Mucosa of gallbladder (tissue), 1 donor: ENCODE results near the gene BICDL1. TPM values are rescaled to one million over a fixed set of nuclear protein-coding genes. Genes with fewer than 3 reads are reported as not detected.
A peak's percentile ranks its signal among the peaks of the same experiment; 100 is the strongest.

Experiments
- DNase-seq: peaks from one replicate; pipeline ENCODE4 v3.0.0-alpha.2; 2020; ENCODE audit warnings: low spot score
- total RNA-seq: library from RNA; stranded (reverse); gene quantifications from one replicate; pipeline ENCODE4 v1.2.1, GENCODE V29; 2021
- donor health status: DM: no; HTN: no; CAD: no.

The BICDL1 gene
- total RNA-seq, 1 donor from 2014 or later = 26.7 TPM

DNA sequence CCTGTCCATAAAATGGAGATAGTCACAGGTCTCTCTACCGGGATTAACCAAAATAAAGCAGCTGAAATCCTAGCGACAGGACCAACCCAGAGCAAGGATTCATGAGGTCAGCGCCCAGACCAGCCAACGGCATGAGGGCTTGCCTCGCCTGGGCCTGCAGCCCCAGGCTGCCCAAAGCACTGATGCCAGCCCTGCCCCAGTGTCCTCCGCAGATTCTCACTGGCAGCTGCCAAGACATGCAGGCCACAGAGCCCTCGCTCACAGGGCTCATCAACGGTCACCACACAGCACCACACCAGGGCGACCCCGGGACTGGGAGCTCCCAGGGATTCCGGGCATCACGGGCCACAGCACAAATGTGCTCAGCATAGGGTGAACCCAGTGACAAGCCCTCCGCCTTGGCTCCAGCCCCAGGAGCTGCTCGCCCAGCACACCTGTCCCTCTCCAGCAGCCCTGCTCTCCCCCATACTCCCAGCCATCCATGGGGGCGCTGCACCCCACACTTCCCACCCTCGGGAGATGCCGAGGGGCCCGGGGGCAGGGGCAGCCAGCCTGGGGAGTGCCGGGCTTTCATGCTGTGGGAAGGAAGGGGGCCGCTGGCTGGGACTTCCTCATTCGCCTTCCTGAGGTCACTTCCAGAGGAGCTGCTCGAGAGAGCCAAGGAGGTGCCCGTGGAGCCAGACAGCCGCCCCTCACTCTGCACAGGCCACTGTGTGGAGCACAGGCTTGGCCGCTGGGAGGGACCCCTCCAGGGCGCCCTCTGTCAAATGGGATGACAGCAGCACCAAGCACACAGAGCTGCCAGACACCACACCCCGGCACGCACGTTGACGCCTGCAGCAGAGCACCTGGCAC, 113.4 kb downstream of the BICDL1 start:
- DNase-seq = no peak

DNA sequence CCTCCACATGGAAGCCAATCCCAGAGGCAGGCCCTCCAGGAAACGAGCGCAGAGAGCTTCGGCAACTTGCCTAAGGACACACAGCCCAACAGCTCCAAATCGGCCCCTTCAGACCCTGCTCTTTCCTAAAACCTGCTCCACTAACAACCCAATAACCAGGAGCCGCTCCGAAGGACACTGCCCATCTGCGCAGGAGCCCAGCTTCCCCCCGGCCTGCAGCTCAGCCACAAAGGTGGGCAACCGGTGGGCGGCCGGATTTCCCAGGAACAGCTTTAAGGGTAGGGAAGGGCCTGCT, 114.0 kb downstream of the BICDL1 start:
- no peak for DNase-seq

GRCh38 chr12:120103371-120103770, 114.3 kb downstream of the BICDL1 start:
- DNase-seq = no peak

GRCh38 chr12:120106151-120106550, 117.1 kb downstream of the BICDL1 start:
- no peak for DNase-seq

- DNase-seq = no peak
These were observed 120.7 kb downstream of the BICDL1 start for GRCh38 chr12:120109570-120110267.

- DNase-seq = peak; percentile 72
These were observed 121.8 kb downstream of the BICDL1 start for GRCh38 chr12:120110550-120111501.

- DNase-seq = no peak
These were observed 126.0 kb downstream of the BICDL1 start for GRCh38 chr12:120115066-120115465.

- no peak for DNase-seq
These were observed 126.8 kb downstream of the BICDL1 start for GRCh38 chr12:120115692-120116440.

DNA sequence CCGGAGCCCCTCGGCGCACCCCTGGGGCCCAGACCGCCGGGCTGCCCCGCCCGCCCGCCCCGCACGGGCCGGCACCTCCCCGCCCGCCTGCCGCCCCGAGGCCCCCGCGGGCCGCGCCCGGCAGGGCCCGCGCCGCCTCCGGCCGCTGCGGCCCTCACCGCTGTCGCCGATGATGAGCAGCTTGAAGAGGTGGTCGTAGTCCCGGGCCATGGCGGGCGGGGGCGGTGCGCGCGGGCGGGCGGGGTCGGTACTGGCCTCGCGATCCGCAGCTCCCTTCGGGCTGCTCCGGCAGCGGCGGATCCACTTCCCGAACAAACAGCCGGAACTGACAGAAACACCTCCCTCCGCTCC, 127.4 kb downstream of the BICDL1 start, which contains the start of gene RAB35:
RAB35 (minus strand) TSS at position 313 of the 351 bp plus-strand sequence; CDS start at position 210, 103 bp downstream.
- no peak for DNase-seq

- peak; percentile 95 for DNase-seq
These were observed 128.0 kb downstream of the BICDL1 start for GRCh38 chr12:120116792-120117651.

DNA sequence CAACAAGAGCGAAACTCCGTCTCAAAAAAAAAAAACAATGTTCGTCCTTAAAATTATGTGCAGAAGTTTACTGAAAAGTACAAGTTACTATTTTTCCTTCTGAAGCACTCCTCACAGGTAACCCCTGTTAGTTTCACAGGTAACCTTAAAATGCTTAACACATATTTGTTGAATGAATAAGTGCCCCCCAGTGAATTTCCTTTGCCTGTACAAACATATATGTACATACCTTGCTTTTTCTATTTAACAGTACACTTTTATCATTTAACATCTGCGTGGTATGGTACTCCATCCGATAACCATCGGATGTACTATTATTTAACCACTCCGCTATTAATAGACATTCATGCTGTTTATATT, 128.9 kb downstream of the BICDL1 start:
- no peak for DNase-seq

DNA sequence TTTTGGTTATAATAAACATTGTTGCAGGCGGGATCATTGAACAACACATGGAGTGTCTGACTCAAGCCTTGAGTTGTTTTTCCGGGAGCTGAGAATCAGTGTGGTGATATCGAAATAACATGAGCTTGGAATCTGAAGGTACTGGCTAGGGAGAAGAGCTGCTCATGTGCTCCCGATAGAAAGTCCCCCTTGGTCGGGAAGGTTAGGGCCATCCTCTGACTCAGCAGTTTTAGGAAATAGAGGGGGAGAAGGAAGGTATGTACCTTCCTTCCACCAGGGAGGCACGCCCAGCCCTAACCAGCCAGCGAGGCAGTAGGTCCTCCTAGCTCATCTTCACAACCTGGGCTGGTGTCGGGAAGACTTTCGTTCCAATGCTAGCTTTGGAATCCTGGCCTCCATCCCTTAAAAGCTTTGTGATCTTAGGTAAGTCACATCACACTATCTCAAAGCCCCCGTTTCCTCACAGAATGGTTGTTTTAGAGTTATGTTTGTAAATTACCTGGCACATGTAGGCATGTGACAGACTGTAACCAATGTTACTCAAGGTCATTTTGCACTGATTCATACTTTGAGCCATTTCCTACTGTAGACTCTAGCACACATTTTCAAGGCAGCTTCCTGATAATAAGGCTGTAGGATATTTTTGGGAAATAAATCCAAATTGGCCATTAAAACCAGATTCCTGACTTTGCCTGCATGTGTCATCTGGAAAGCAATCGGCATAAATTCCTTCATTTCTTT, 129.5 kb downstream of the BICDL1 start:
- no peak for DNase-seq

DNA sequence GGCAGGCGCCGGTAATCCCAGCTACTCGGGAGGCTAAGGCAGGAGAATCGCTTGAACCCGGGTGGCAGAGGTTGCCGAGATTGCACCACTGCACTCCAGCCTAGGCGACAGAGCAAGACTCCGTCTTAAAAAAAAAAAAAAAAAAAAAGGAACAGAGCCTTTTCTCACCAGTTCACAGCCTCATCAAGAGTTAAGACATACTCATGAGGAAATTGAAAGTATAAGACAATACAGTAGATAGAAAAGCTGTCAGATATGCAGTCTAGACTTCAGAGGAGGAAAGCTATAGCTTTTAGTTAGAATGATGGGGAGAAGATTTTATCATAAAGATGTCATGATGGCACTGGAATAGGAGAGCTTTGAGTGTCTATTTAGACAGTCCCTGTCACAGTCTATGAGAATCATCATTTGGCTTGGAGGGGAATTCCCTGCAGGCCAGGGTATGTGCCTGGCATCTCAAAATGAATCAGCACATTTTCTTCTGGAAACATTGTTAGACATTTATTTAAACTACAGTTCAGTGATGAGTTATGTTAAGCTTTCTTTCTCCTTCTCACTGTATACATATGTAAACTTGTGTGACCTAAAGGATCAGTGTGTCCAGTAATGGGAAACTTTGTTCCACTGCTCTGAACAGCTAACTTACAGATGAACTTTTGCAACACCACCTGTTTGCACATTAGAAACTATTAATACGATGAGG, 130.4 kb downstream of the BICDL1 start:
- DNase-seq = no peak

GRCh38 chr12:120121343-120121742, 132.3 kb downstream of the BICDL1 start:
- no peak for DNase-seq

DNA sequence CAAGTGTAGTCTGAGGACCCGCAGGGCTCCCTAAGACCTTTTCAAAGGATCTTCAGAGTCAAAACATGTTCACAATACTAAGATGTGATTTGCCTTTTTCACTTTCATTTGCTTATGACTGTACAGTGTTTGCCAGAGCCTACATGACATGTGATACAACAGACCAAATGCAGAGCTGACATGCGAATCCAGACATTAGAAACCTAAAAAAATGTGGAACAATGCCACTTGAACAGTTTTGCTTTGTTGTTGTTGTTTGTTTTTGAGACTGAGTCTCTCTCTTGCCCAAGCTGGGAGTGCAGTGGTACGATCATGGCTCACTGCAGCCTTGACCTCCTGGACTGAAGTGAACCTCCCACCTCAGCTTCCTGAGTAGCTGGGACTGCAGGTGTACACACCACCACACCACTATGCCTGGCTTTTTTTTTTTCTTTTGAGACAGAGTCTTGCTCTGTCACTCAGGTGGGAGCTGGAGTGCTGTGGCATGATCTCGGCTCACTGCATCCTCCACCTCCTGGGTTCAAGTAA, 132.8 kb downstream of the BICDL1 start:
- no peak for DNase-seq

DNA sequence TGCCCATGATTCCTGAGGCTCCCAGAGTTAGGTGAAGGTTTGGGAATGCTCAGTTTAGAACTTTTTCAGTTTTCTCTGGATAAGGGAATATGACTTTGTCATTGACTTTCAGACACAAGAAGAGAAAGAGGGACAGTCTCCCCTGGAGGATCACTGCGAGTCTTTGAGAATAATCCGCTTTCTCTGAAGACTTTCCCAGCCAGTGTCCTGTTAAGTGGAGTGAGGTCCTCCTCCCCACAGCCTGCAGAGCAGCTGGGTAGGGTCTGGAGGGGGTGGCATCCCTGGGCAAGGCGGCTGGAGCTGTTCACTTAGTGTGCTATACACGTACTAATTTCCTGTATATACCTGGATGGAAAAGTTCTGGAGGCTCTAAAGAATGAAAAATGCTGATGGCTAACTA, 136.0 kb downstream of the BICDL1 start:
- DNase-seq = no peak

DNA sequence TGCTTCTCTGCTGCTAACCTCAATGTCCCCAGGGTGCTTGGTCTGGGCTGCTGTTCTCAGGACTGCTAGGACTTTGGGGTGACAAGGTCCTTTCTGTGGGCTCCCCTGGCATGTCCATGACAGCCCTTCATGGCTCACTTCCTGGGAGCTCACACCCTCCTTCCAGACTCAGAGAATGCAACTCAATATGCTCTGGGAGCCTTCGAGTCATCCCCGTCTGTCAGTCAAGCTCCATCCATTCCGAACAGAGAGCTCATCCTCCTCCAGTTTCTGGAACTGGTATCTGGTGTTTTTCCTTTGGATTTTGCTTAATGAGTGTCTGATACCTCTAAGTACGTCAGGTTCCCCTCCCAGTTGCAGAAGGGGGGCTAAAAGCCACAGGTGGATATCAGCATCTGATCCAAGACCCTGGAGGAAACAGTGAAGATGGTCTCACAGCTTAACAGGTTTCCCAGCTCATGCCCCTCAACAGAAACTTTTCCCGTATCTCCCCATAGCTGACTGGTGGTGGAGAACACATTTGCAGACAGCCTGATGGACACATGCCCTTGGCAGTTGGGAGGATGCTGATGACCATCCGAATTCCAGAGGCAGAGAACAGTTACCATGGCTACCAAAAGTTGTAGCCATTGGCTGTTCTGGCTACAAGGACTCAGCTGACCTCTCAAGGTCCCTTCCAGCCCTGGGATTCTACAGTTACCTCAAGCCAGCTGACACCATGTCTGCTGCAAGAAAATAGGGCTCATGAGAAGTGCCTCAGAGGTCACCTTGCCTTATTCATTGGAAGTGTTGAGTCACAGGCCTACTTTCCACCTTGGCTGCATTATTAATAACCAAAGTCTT, 137.0 kb downstream of the BICDL1 start:
- DNase-seq = no peak

DNA sequence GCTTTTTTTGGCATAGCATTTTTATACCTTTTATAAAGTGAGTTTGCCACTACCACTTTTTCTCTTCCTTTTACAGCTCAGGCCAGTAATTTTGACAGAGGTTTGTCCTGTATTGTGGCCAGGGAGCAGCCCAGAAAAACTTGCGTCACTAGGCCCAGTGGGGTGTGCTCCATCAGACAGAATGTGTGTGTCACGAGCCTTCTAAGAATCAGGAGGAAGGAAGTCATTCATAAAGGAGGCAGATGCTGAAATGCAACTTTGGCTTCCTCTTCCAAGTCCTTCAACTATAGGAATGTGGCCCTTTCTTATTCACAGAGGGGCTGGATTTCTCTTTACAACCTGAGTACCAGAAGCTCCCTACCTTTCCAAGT, 137.6 kb downstream of the BICDL1 start:
- peak; percentile 40 for DNase-seq
